Superior temporal gyrus (tissue), 1 donor: Measurements from ENCODE around the gene DCUN1D4.

Source experiments
- DNase-seq: peaks from one replicate; pipeline ENCODE4 v3.0.0-alpha.2; 2016; ENCODE audit errors: extremely low spot score

Gene DCUN1D4

GRCh38 chr4:51963841-51964517 is 121.0 kb downstream of the DCUN1D4 start:
- DNase-seq, result no peak

GRCh38 chr4:51965862-51966261 is 122.9 kb downstream of the DCUN1D4 start:
- DNase-seq, result no peak
